ENCODE results near the gene CEP131. TPM values are rescaled to one million over a fixed set of nuclear protein-coding genes. Genes with fewer than 3 reads are reported as not detected.

CEP131 gene
- total RNA-seq = 8.6 and 11.7 TPM in 2 replicates

DNA sequence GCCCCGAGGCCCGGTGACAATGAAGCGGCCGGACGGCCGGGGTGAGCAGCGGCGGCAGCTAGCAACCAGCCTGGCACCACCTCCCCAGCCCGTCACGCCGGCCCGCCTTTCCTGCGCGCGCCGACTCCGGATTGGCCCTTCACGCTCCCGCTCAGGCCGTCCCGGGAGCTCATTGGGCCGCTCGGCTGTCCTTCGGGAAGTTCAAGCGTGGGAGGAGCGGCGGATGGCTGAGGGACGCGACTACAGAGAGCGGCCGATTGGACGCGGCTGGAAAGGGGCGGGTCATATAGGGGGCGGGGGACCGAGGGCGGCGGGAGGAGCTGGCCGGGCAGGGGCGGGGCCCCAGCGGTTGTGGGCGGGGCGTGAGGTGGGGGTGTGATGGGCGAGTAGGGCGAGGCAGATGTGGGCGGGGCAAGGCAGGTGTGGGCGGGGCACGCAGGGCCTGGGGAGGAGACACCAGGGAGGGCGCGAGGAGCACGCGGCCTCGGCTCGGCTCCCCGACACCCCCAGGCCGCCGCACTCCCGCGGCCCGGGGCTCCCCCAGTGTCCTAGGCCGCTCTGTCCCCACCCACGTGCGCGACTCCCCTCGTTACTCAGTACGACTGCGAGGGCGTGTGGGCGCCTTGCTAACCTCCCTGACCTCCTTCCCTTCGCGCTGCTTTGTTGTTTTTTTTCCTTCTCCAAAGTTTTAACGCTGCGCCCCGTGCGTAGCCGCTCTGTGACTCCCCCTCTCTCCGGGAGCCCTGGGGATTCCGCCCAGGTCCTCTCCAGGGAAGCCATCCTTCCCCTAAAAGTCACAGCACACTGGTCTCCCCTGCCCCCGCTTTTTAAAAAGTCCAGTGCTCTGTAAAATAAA lies at the start of gene CEP131:
Gene CEP131 (minus strand): TSS at position 60 of the 856 bp plus-strand sequence. CDS start 2,909 bp downstream, outside the sequence.

GRCh38 chr17:81238815-81239713 lies 16.3 kb upstream of the CEP131 start, which contains the start of the genes NDUFAF8 and TEPSIN:
Gene NDUFAF8 (plus strand): TSS chr17:81239318. CDS start chr17:81239364, 46 bp downstream.
Gene TEPSIN (minus strand): TSS chr17:81239055. CDS start chr17:81239033, 22 bp downstream.

DNA sequence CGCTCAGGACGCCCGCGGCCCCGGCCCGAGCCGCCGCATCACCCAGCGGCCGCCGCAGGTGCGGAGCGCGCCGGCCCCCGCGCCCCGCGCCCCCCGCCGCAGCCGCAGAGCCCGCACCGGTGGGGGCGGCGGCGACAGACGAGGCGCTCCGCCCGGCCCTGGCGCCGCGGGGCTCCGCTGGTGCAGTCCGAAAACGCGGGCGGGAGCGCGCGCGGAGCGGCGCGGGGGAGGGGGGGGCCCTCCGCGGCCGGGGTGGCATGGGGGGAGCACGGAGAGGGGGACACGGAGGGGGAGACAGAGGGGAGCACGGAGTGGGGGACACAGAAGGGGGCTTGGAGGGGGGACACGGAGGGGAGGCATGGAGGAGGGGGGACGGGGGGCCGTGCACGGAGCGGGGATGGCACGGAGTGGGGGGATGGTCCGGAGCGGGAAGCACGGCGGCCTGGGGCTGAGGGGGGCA lies 56.7 kb downstream of the CEP131 start, which contains the start of gene AATK:
Gene AATK (minus strand): TSS at position 189 of the 460 bp plus-strand sequence. CDS start 229 bp downstream, outside the sequence.

DNA sequence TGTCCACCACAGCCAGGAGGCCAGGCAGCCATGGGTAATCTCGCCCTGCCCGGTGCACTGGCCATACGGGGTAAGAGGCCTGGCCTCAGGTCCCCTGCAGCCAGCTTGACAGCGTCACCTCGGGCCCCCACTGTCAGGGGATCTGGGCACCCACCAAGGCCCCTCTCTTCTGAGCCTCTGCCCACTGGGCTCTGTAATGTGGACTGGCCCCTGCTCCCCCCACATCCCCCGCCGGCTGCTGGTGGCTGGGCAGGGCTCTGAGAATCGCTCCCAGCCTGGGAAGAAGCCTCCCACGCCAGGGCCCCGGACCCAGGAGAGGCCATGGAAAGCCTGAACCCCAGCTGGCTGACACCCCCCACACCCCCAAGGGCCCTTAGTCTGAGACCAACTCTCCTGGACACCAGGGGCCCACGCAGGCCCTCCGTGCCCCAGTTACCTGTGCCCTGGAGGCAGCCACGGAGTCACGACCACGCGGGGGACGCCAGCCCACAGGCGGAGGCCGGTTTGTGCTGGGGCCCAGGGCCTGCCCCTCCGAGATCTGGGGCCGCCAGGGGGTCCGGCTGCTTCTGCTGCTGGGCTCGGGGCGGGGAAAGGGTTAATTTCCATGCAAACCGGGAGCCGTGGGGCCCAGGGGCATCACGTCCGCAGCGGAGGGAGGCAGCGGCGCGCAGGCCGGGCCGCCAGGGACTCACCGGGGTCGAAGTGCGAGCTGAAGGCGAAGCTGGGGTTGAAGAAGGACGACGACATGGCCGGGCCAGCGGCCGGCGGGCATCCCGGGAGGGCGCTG lies 57.3 kb downstream of the CEP131 start, which contains the start of gene PVALEF:
Gene PVALEF (plus strand): TSS at position 262 of the 787 bp plus-strand sequence. CDS start 15,720 bp downstream, outside the sequence.

Other genes with a start within 250 kb of the CEP131 start
- gene CHMP6, start 231.1 kb downstream of the CEP131 start, total RNA-seq = 20.4 and 26.5 TPM in 2 replicates
- 18.6 and 29.6 TPM in 2 replicates for gene BAIAP2, start 187.8 kb downstream of the CEP131 start, total RNA-seq
- not detected in 2 replicates for gene PVALEF, start 57.5 kb downstream of the CEP131 start, total RNA-seq
- 0.32 TPM in 1 of 2 replicates, not detected in the other for gene AATK, start 56.7 kb downstream of the CEP131 start, total RNA-seq
- gene TEPSIN, start 16.1 kb upstream of the CEP131 start, total RNA-seq = 11.3 and 28.3 TPM in 2 replicates
- 13.0 and 16.8 TPM in 2 replicates for gene NDUFAF8, start 16.4 kb upstream of the CEP131 start, total RNA-seq
- 85.2 and 102 TPM in 2 replicates for gene SLC38A10, start 72.3 kb upstream of the CEP131 start, total RNA-seq
- 12.5 and 30.8 TPM in 2 replicates for gene BAHCC1, start 172.5 kb upstream of the CEP131 start, total RNA-seq